DOHH2 (cell line): ENCODE results near the gene MIAT.

Source experiments
- EZH2phosphoT487 ChIP-seq: fragments of 200-600 bp; sonication (generic); IDR thresholded peaks from 2 replicates; pipeline ENCODE4 v1.6.1; 2017; ENCODE audit warnings: borderline replicate concordance, mild to moderate bottlenecking, antibody characterized with exemption, low read length, moderate library complexity, mixed read lengths
- TF ChIP-seq, protein P1 (sequence below): fragments of 200-600 bp; sonication (generic); IDR thresholded peaks from one replicate; pipeline ENCODE4 v1.5.1; 2014; ENCODE audit warnings: antibody characterized with exemption, mild to moderate bottlenecking, low read depth, low read length; ENCODE audit not compliant: poor library complexity, severe bottlenecking

DNA sequence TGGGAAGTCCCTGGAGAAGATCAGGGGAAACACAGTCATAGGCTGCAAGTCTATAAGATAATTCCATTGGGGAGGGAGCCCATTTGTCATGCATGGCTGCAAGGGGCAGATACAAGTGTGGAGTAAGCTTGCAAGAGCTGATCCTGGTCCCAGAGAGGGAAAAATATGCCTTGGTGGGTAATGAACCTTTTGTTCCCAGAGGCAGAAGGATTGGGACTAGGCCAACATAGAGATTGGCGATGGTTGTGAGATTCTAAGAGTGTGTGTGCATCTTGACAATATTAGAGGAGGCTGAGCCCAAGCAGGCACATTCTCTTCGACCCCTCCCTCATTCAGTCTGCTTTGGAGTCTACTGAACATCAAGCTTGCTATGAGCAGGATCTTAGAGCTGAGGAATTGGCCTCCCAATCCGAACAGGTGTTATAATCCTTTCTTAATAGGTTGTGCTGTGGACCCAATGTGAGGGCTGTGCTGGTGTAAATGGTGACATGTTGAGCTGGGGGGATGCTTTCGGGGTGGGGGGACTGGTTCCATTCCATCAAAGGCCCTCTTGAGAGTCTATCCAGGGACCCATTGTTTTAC, 18.4 kb downstream of the MIAT start:
- TF ChIP-seq EZH2phosphoT487 = no peak
- TF ChIP-seq, protein P1, sequence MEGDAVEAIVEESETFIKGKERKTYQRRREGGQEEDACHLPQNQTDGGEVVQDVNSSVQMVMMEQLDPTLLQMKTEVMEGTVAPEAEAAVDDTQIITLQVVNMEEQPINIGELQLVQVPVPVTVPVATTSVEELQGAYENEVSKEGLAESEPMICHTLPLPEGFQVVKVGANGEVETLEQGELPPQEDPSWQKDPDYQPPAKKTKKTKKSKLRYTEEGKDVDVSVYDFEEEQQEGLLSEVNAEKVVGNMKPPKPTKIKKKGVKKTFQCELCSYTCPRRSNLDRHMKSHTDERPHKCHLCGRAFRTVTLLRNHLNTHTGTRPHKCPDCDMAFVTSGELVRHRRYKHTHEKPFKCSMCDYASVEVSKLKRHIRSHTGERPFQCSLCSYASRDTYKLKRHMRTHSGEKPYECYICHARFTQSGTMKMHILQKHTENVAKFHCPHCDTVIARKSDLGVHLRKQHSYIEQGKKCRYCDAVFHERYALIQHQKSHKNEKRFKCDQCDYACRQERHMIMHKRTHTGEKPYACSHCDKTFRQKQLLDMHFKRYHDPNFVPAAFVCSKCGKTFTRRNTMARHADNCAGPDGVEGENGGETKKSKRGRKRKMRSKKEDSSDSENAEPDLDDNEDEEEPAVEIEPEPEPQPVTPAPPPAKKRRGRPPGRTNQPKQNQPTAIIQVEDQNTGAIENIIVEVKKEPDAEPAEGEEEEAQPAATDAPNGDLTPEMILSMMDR = no peak
